ENCODE results near the gene CLNK.

DNA sequence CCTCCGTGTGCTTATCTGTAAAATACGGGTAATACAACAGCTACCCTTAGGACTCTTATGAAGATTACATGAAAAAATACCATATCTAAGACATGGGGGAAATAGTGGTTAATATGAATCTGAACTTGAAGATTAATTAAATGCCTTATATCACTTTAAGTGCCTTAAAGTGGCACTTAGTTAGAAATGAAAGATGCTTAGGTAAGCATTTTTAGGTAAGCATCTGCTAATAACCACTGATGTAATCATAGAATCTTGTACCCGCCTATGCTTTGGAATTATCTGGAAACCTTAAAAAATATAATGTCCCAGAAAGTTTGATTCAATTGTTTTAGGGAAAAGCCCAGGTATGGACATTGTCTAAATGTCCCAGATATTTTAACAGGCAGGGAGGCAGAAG, 12.2 kb downstream of the CLNK start:
- TF ChIP-seq, protein P1, sequence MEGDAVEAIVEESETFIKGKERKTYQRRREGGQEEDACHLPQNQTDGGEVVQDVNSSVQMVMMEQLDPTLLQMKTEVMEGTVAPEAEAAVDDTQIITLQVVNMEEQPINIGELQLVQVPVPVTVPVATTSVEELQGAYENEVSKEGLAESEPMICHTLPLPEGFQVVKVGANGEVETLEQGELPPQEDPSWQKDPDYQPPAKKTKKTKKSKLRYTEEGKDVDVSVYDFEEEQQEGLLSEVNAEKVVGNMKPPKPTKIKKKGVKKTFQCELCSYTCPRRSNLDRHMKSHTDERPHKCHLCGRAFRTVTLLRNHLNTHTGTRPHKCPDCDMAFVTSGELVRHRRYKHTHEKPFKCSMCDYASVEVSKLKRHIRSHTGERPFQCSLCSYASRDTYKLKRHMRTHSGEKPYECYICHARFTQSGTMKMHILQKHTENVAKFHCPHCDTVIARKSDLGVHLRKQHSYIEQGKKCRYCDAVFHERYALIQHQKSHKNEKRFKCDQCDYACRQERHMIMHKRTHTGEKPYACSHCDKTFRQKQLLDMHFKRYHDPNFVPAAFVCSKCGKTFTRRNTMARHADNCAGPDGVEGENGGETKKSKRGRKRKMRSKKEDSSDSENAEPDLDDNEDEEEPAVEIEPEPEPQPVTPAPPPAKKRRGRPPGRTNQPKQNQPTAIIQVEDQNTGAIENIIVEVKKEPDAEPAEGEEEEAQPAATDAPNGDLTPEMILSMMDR (IDR thresholded peaks at IDR 0.05; ENCODE audit: low read length), result no peak
- TF ChIP-seq EZH2 (IDR thresholded peaks at IDR 0.05; ENCODE audit: borderline replicate concordance, low read length), result no peak

Data from OCI-LY1 (cell line).